Gastroesophageal sphincter (tissue), 4 donors: ENCODE measurements around the gene GGPS1. TPM values are rescaled to one million over a fixed set of nuclear protein-coding genes. Genes with fewer than 3 reads are reported as not detected.
A peak's percentile ranks its signal among the peaks of the same experiment; 100 is the strongest.

Experiments
- ATAC-seq: fragments of 150-250 bp; one replicate; pipeline ENCODE4 v1.9.1; 2016; ENCODE audit warnings: mild to moderate bottlenecking, moderate library complexity
- H3K27ac ChIP-seq, 4 donors: fragments of 200-600 bp; sonication (generic) in 3 of 4; 1 replicate in 3 of 4; 2 replicates in 1 of 4; pipeline ENCODE4 v1.5.1; 2016 to 2019
- H3K27me3 ChIP-seq: fragments of 200-600 bp; sonication (generic); one replicate; pipeline ENCODE4 v1.5.1; 2019
- H3K36me3 ChIP-seq, 2 donors: fragments of 200-600 bp; sonication (generic); one replicate each; pipeline ENCODE4 v1.5.1; 2019; ENCODE audit warnings: control low read depth in 1 of 2
- H3K4me1 ChIP-seq, 3 donors: fragments of 200-600 bp; sonication (generic); 1 replicate in 2 of 3; 2 replicates in 1 of 3; pipeline ENCODE4 v1.5.1; 2016 to 2019; ENCODE audit warnings: control low read depth in 2 of 3
- H3K4me3 ChIP-seq, 2 donors: fragments of 200-600 bp; sonication (generic); one replicate each; pipeline ENCODE4 v1.5.1; 2019; ENCODE audit warnings: mild to moderate bottlenecking in 1 of 2, moderate library complexity in 1 of 2
- H3K9me3 ChIP-seq, 3 donors: fragments of 200-600 bp; sonication (generic); one replicate each; pipeline ENCODE4 v1.5.1; 2017 to 2019; ENCODE audit warnings: control low read depth in 2 of 3
- EP300 ChIP-seq: sonication (generic); formaldehyde crosslinking; IDR thresholded peaks from one replicate; pipeline ENCODE4 v1.6.1; 2017; ENCODE audit warnings: antibody characterized with exemption, mild to moderate bottlenecking
- POLR2A ChIP-seq, 2 donors: fragments of 450-650 bp; IDR thresholded peaks; one replicate each; pipeline ENCODE4 v1.6.1; 2017; ENCODE audit warnings: antibody characterized with exemption in 2 of 2, mild to moderate bottlenecking in 2 of 2, moderate library complexity in 1 of 2
- POLR2AphosphoS5 ChIP-seq: sonication (generic); formaldehyde crosslinking; IDR thresholded peaks from one replicate; pipeline ENCODE4 v1.6.1; 2017; ENCODE audit warnings: antibody characterized with exemption
- WGBS, 2 donors: methylation state at CpG; one replicate each; pipeline ENCODE4 v1.1.5; 2018; ENCODE audit warnings: low coverage in 1 of 2; 5-methylcytosine and 5-hydroxymethylcytosine counted together
- total RNA-seq, 4 donors: library from RNA; depleted of rRNA; stranded (reverse); fragments of >200 nt; gene quantifications; one replicate each; pipeline ENCODE4 v1.1.0, GENCODE V29; 2016
- TF ChIP-seq, protein P1 (sequence below), 4 experiments: fragments of 200-600 bp in 2 of 4; fragments of 450-650 bp in 2 of 4; sonication (generic) in 1 of 4; IDR thresholded peaks; one replicate each; pipeline ENCODE4 v1.5.1; 2017 to 2019; ENCODE audit warnings: antibody characterized with exemption in 4 of 4, mild to moderate bottlenecking in 2 of 4, moderate library complexity in 2 of 4

The GGPS1 gene
- total RNA-seq, 4 donors from 2014 or later = 30.5 to 36.2 (median 31.3) TPM

DNA sequence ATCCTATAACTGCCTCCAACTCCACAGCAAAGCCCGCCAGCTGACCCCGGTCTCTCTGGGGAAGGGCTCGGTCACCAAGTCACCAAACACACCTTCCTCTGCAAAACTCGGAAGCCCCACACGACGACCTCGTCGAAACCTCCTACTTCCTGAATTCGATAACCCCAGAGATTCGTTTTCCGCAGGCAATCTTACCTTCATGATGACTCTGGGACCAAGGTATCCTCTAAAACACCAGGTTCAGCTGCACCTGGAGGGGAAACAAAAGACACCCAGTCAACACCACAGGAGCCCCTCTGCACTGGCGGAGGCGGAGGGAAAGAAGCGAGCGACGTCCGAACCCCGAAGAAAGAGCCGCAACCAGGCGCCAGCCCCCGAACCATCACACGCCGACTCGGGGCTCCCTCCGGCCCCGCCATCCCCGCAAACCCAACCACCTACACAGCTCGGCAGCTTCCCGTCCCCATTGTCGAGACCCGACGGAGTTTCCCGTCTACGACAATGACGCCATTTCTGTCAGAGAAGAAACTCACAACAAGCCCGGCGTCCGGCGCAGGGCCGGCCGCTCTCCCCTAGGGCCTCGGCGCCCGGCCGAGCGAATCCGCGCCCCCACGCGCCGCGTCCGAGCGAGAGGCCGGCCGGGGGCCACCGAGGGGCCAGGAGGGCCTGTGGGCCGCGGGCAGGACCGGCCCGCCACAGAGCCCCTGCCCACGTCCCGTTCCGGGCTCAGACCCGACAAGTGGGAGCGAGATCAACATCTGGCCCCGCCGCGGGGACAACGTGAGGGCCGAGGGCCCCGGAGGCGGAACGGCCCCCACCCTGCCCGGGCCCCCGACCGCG, 1.4 kb upstream of the GGPS1 start:
- no peaks in the 10 kb centered on the region for H3K36me3 ChIP-seq
- no peak for TF ChIP-seq POLR2A (IDR thresholded peaks at IDR 0.05)
- TF ChIP-seq, protein P1, sequence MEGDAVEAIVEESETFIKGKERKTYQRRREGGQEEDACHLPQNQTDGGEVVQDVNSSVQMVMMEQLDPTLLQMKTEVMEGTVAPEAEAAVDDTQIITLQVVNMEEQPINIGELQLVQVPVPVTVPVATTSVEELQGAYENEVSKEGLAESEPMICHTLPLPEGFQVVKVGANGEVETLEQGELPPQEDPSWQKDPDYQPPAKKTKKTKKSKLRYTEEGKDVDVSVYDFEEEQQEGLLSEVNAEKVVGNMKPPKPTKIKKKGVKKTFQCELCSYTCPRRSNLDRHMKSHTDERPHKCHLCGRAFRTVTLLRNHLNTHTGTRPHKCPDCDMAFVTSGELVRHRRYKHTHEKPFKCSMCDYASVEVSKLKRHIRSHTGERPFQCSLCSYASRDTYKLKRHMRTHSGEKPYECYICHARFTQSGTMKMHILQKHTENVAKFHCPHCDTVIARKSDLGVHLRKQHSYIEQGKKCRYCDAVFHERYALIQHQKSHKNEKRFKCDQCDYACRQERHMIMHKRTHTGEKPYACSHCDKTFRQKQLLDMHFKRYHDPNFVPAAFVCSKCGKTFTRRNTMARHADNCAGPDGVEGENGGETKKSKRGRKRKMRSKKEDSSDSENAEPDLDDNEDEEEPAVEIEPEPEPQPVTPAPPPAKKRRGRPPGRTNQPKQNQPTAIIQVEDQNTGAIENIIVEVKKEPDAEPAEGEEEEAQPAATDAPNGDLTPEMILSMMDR (IDR thresholded peaks at IDR 0.05) = peak in 1 of 4 experiments; percentile 27
- H3K4me3 ChIP-seq = peak overlapping the region; percentile 74 to 93
- peak overlapping the region; percentile 95 to 99 (median 98) for H3K27ac ChIP-seq
- H3K4me1 ChIP-seq = peaks cover 12 to 75% (median 22%) of the 10 kb centered on the region in 3 donors
- no peaks in the 10 kb centered on the region for H3K9me3 ChIP-seq
- 1 to 3% methylated on average over 8 to 17 of the region's 78 CpGs for WGBS, 2 donors
- H3K27me3 ChIP-seq = no peaks in the 10 kb centered on the region
- no peak for ATAC-seq

DNA sequence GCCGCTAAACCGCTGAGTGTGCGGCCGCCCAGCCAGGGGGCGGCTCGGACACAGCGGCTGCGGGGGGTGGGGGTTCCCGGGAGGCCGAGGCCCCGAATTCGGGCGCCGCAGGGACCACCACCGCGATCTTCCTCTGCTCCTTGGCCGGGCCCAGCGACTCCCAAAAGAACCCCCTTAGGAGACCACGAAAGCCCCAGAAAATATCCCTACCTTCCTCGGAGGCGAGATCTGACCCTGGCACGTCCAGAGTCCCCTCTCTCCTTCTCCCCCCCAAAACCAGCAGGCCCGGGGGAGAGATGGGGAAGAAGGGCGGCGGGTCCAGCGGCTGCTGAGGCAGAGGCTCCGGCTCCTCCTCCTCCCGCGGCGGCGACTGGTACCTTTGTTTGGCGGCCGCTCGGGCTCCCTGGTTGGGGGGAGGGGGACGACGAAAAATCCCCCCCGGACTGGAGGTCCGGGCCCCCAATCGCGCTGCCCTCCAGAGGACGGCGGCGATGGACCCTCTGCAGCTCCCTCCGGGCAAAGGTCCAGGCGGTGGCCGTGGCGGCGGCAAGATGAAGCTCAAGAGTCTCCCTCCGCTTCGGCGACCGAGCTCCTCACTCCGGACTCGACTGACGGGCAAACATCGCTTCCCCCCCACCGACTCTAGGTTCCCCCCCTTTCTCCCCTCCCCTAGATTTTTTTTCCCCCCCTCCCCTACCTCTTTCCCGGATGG, 655 bp upstream of the GGPS1 start, which contains the start of gene ARID4B:
Gene ARID4B (minus strand): TSS at position 621 of the 712 bp plus-strand sequence. CDS start 1,260 bp downstream, outside the sequence.
- no peaks in the 10 kb centered on the region for H3K9me3 ChIP-seq
- WGBS, 2 donors = 2% methylated on average over 12 of the region's 58 CpGs; no CpG with 5 or more reads in 1 of the 2 donors
- TF ChIP-seq POLR2AphosphoS5 = peak; percentile 81
- TF ChIP-seq, protein P1 (IDR thresholded peaks at IDR 0.05) = no peak
- TF ChIP-seq EP300 = no peak
- peak; percentile 72 to 75 for TF ChIP-seq POLR2A (IDR thresholded peaks at IDR 0.05)
- H3K4me1 ChIP-seq = peaks cover 12 to 75% (median 27%) of the 10 kb centered on the region in 3 donors
- peak; percentile 22 for ATAC-seq
- H3K27me3 ChIP-seq = no peaks in the 10 kb centered on the region
- H3K4me3 ChIP-seq = peak within 1 kb of the TSS; percentile 74 to 93
- H3K36me3 ChIP-seq = no peaks in the 10 kb centered on the region
- H3K27ac ChIP-seq = peak within 1 kb of the TSS; percentile 95 to 99 (median 98)

DNA sequence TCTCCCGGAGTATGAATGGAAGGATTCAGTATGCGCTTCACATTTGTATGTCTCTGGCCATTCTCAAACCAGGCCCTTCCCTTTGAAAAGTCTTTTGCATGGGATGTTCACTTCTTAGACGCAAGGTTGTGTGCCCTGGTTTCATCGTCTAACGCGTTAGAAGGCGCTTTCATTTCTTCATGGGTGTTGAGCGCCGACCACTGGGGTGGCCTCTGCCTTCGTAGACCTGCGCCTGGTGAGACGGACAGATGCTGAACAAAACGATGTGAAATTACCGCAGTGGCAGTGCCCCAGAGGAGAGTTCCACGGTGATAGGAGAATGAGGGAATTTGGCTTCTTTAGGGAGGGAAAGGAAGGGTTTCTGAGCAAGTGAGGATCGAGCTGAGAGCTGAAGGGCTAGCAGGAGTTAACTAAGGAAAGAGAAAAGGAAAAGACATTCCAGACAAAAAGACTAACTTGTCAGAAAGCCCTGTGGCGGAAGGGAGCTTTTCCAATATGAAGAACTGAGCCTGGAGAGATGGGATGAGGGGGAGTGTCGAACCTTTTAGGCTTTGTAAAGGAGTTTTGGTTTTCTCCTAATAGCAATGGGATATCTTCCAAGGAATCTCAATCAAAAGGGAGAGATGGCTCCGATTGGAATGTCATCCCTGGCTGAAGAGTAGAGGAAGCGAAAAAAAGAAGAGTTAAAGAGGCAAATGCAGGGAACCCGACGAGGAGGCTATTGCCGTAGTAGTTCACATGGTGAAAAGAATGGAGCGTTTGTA, 951 bp downstream of the GGPS1 start:
- Histone ChIP-seq H3K4me3 (peak overlapping the region; percentile 70 to 93), H3K27ac (peak overlapping the region; percentile 51 to 99 (median 95)), H3K9me3 (no peaks in the 10 kb centered on the region), H3K27me3 (no peaks in the 10 kb centered on the region), H3K4me1 (peaks cover 12 to 74% (median 27%) of the 10 kb centered on the region in 3 donors), H3K36me3 (no peaks in the 10 kb centered on the region)
- TF ChIP-seq, protein P1 (IDR thresholded peaks at IDR 0.05) = no peak
- TF ChIP-seq EP300 (no peak), POLR2A (IDR thresholded peaks at IDR 0.05) (no peak), POLR2AphosphoS5 (no peak)
- ATAC-seq = no peak
- WGBS, 2 donors = 0 to 1% methylated on average over 11 to 15 of the region's 24 CpGs

DNA sequence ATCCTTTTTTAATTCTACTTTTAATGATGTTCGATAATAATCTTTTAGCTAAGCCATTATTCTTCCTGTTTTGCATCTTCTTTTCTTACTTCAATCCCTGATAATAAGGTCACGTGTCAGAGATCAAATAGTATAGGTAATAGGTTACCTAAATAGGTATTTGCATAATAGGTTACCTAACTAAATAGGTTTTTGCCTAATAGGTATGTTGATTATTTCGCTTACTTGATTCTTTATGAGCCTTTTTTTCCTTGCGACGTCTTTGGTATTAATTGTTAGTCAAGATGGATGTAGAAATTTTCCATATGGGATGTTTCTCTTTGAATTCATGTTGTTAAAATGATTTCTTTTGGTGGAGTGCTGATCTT, 2.5 kb downstream of the GGPS1 start:
- Histone ChIP-seq H3K27me3 (no peaks in the 10 kb centered on the region), H3K4me1 (peaks cover 12 to 60% (median 12%) of the 10 kb centered on the region in 3 donors), H3K36me3 (peaks cover 0 to 10% of the 10 kb centered on the region in 2 donors), H3K4me3 (no peak overlapping the region), H3K27ac (peak overlapping the region in 3 of 4 donors; percentile 93 to 99 (median 97)), H3K9me3 (no peaks in the 10 kb centered on the region)
- TF ChIP-seq POLR2AphosphoS5 (no peak), POLR2A (IDR thresholded peaks at IDR 0.05) (no peak), EP300 (no peak)
- TF ChIP-seq, protein P1 (IDR thresholded peaks at IDR 0.05) = no peak
- no peak for ATAC-seq
- WGBS, 2 donors = 75 to 85% methylated on average over 5 of the region's 5 CpGs
